Measurements from ENCODE around the gene R3HCC1L. TPM values are rescaled to one million over a fixed set of nuclear protein-coding genes. Genes with fewer than 3 reads are reported as not detected.
"Not testable (repeated sequence)": the region's sequence is repeated elsewhere in the genome, so short reads cannot be mapped to it uniquely, and the experiment has no call there.

Gene R3HCC1L
- total RNA-seq, 1 donor from 2014 or later: 11.4 TPM

DNA sequence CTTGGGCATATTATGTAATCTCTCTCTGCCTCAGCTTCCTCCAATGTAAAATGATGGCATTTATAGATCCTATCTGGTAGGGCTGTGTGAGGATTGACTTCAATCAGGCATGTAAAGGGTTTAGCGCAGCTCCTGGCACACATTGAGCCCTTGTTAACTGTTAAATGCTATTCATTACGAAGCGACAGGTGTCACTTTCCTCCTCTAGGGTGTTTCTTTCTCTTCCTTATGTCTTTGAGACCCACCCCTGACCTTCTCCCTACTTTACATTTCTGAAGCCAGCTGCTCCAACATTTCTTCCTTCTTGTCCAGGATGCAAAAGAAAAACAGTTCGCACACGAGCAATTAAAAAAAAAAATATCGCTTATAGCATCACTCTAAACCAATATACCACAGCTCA lies 5.7 kb upstream of the R3HCC1L start:
- no peak for DNase-seq (ENCODE audit: extremely low read depth, low read depth, low spot score)

DNA sequence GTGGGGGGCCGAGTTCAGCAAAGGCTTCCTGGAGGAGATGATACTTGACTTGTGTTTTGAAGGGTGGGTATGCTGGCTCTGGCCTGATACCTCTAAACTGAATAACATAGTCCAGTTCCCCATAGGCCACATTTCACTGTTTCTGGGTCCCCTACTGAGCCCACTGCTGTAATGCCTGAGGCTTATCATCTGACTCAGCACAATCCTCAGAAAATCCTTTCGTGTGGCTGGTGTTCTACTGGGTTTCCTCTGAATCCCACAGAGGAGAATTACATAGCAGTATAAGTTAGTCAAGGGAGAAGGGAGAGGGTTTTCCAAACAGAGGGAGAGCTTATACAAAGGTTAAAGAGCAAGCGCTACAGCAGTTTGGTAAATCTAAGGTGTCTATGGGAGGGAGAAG lies 2.8 kb upstream of the R3HCC1L start:
- DNase-seq (ENCODE audit: extremely low read depth, low read depth, low spot score): no peak

DNA sequence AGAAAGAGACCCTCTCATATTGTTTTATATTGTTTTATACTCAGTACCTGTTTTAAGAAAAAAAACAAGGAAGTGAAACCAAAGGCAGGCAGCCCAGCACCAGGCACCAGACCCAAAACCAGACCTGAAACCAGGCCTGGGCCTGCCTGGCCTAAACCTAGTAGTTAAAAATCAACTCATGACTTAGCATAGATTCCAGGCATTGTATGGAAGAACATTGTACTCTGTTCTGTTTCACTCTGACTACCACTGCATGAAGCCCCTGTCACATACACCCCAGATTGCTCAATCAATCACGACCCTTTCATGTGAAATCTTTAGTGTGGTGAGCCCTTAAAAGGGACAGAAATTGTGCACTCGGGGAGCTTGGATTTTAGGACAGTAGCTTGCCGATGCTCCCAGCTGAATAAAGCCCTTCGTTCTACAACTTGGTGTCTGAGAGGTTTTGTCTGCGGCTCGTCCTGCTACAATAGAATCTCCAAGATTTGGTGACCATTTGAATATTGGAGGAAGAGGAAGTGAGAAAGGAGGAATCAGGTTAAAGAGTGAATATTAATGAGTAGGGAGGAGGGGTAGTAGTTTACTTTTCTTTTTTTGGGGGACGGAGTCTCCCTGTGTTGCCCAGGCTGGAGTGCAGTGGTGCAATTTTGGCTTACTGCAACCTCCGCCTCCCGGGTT lies 1.2 kb upstream of the R3HCC1L start:
- not testable (repeated sequence) for DNase-seq (ENCODE audit: extremely low read depth, low read depth, low spot score)

DNA sequence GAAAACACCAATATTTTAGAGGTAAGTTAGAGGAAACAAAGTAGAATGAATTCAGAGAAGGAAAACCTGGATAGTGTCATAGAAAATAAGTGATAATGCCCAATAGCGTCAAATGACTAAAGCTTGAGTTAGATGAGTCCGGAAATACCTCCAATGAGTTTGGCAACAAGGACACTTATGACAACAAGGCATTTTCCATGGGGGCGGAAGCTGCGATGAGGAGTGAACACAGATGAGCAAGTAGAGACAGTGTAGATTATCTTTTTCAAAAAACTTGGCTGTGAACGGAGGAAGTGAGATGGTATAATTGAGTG lies 383 bp upstream of the R3HCC1L start:
- no peak for DNase-seq (ENCODE audit: extremely low read depth, low read depth, low spot score)

DNA sequence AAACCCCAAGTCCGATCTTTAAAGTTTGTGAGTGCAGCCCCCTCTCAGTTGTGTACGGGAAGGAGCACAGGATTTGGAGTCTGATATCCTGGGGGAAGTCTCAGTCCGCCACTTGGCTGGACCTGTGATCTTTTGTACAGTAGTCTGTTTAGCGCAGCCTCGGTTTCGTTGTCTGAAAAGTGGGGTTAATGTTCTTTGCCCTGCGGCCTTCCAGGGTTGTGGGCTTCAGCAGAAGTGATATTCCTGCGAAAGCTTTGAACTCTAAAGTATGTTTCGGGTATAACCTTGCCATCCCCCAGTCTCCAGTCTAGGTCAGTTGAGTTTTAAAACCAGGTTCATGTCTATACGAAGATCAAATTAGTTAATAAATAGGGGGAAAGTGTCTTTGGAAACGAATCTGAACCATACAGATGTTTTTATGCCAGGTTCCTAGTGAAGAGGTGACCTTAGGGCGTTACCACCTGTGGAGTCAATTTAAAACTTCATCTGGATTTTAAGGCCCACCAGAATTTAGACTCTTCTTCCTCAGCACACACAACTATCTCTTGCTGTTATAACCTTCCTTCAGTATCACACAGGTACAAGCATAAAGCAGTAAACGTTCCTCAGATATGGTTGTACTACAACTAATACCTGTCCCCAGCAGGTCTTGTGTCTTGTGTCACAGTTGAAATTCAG lies 904 bp downstream of the R3HCC1L start:
- no peak for DNase-seq (ENCODE audit: extremely low read depth, low read depth, low spot score)

DNA sequence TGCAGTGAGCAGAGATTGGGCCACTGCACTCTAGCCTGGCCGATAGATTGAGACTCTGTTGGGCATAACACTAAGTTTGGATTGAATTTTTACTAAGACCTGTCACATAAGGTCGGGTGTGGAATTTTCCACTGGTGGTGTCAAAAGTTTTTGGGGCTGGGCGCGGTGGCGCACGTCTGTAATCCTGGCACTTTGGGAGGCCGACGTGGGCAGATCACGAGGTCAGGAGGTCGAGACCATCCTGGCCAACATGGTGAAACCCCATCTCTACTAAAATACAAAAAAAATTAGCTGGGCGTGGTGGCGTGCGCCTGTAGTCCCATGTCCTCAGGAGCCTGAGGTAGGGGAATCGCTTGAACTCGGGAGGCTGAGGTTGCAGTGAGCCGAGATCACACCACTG lies 2.3 kb downstream of the R3HCC1L start:
- DNase-seq (ENCODE audit: extremely low read depth, low read depth, low spot score): not testable (repeated sequence)

DNA sequence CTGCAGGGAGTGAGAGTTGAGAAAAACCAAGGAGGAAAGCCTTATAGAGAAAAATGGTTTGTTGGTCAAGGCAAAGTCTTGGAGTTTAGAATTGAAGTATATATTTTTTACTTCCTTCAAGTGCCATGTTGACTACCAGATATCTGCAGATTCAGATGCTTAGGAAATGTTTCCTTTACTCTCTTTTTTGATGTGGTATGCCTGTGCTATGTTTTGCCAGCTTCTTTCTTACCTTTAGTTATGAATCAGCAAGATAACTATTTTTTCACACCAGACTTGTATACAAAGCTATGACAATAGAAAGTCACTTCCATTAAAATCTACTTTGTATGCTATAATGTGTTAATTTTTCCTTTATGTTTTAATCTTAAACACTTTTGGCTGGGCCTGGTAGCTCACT lies 3.6 kb downstream of the R3HCC1L start:
- DNase-seq (ENCODE audit: extremely low read depth, low read depth, low spot score): no peak

DNA sequence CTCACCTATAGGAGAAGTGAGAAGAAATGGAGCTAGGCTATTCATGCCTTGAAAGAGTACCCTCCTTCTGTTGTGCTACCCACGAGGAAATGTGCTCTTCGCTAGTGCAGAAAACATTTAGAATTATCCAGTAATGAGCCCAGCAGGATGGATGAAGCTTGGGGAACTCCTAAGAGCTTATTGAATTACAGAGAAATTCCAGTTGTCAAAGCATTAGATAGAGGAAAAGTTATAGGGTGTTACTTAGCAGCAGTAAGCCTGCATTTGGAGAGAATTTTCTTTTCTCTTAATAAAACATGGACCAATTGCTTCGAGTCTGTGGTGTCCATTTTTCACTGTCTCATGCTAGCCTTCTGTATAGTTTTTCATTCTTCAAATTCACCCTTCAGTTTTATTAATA lies 5.0 kb downstream of the R3HCC1L start:
- DNase-seq (ENCODE audit: extremely low read depth, low read depth, low spot score): no peak

DNA sequence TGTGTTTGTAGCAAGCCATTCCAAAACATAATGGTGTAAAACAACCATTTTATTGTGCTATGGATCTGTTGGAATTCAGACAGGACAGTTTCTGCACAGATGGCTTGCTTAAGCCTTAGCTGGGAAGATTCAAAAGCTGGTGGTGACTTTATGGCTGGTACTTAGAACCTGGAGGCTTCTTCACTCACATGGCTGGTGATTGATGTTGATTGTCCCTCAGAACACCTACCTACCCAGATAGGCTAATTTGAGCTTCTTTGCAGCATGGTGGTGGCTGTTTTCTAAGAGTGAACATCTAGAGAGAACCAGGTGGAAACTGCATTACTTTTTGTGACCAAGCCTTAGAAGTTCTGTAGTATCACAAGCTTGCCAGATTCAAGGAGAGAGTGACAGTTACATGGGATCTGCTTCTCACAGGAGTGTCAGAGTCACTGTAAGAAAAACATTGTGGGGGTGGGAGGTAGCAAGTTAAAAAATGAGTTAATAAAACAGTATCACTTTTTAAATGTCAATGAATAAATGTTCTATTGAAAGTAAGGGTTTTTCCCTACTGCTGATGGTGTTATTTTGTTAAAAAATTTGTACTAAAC lies 7.1 kb downstream of the R3HCC1L start:
- DNase-seq (ENCODE audit: extremely low read depth, low read depth, low spot score): no peak

DNA sequence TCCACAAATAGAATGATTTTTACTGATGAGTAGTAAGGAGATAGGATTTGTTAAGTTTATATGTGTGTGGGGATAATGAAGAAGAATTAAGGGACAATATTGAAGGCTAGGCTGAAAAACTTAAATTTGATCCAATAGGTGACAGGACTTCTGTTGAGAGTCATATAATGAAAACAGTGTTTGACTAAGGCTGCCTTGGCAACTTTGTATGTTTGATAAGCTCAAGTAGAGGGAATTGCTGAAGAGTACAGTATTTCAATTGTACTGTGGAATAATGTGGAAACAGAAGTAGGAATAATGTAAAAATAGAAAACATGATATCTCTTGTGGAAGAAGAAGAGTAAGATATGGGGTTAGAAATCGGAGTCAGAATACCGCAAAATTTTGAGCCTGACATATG lies 10.5 kb downstream of the R3HCC1L start:
- no peak for DNase-seq (ENCODE audit: extremely low read depth, low read depth, low spot score)

DNA sequence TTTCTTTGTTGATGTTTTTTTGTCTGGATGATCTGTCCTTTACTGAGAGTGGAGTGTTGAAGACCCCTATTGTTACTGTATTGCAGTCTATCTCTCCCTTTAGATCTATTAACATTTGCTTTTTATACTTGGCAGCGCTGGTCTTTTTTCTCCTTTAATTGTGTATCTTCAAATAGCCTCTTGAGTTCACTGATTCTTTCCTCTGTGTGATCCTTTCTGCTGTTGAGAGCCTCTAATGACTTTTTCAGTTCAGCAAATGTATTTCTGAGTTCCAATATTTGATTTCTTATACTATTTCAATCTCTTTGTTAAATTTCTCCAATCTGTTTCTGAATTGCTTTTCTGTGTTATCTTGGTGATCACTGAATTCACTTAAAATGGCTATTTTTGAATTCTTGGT lies 15.4 kb downstream of the R3HCC1L start:
- DNase-seq (ENCODE audit: extremely low read depth, low read depth, low spot score): no peak

DNA sequence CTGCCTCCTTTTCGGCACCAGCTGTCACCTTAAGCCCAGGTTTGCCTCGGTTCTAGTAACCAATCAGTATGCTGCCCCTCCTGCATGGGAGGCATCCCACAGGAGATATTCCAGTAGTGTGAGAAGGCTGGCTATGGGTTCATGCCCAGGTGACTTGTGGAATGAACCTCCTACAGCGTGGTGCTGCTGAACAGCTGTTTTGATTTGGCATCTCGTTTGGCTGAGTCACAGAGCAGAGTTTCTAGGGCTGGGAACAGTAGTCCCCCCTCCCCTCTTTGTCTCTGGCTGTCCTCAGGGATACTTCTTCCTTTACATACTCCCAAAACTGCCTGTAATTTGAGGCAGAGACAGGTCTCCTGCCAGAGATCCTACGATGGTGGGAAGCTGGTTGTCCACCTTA lies 16.1 kb downstream of the R3HCC1L start:
- no peak for DNase-seq (ENCODE audit: extremely low read depth, low read depth, low spot score)

DNA sequence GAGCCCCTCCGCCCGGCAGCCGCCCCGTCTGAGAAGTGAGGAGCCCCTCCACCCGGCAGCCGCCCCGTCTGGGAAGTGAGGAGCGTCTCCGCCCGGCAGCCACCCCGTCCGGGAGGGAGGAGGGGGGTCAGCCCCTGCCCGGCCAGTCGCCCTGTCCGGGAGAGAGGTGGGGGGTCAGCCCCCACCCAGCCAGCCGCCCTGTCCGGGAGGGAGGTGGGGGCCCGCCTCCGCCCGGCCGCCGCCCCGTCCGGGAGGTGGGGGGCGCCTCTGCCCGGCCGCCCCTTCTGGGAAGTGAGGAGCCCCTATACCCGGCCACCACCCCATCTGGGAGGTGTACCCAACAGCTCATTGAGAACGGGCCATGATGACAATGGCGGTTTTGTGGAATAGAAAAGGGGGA lies 18.3 kb downstream of the R3HCC1L start:
- not testable (repeated sequence) for DNase-seq (ENCODE audit: extremely low read depth, low read depth, low spot score)

DNA sequence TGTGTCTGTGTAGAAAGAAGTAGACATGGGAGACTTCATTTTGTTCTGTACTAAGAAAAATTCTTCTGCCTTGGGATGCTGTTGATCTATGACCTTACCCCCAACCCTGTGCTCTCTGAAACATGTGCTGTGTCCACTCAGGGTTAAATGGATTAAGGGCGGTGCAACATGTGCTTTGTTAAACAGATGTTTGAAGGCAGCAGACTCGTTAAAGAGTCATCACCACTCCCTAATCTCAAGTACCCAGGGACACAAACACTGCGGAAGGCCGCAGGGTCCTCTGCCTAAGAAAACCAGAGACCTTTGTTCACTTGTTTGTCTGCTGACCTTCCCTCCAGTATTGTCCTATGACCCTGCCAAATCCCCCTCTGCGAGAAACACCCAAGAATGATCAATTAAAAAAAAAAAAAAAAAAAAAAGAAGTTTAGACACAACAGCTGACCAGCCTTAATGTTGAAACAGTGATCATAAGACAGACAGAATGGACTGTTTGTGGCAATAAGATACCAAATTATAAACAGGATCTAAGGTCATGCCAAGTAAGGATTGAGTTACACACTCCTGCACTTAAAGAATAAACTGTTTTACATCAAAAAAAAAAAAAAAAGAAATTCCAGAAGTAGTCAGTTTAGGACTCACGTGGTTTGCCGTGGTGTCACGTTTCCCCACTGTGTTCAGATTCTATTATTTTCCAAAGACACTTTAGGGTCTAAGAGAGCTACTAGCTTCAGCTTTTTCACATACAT lies 18.9 kb downstream of the R3HCC1L start:
- DNase-seq (ENCODE audit: extremely low read depth, low read depth, low spot score): not testable (repeated sequence)

DNA sequence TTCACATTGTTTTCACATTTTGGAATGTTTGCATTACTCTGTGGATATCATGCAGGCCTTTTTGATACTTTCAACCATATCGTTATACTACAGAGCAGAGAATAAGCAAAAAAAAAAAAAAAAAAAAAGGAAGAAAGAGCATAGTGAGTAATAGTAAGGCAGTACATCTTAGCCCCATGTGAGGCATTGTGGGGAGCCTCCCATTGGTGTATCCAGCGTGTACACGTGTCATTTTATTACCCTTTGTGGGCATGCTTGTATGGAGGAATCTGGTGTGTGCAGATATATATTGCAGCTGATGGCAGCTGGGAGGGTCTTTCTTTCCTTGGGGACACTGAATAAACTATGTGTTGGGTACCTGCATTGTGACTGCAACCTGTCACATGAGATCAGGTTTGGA lies 19.6 kb downstream of the R3HCC1L start:
- no peak for DNase-seq (ENCODE audit: extremely low read depth, low read depth, low spot score)

DNA sequence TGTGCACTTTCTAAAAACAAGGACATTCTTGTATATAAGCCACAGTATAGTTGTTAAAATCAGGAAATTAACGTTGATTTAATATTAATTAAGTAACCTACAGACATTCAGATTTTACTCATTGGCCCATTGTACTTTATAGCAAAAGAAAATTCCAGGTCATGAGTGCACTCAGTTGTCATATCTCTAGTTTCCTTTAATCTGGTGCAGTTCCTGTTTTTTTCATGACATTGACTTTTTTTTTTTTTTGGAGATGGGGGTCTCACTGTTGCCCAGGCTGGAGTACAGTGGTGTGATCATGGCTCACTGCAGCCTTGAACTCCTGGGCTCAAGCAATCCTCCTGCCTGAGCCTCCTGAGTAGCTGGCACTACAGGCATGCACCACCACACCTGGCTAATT lies 24.1 kb downstream of the R3HCC1L start:
- no peak for DNase-seq (ENCODE audit: extremely low read depth, low read depth, low spot score)

DNA sequence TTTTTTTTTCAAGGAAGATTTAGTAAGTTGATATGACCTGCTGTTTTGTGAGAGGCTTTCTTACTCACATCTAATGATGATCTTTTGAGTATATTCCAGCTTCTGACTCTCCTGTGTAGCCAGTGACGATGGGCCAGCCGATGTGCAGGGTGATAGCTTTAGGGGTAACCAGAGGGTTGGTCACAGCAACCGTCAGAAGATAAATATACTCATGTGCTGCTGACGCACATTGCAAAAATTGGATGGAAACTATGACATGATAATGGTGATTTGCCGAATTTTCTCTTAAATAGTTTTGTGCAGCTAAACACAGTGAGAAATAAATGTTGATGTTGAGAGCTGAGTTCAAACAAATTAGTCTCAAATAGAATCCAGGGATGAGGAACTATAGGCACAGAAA lies 29.5 kb downstream of the R3HCC1L start:
- no peak for DNase-seq (ENCODE audit: extremely low read depth, low read depth, low spot score)

DNA sequence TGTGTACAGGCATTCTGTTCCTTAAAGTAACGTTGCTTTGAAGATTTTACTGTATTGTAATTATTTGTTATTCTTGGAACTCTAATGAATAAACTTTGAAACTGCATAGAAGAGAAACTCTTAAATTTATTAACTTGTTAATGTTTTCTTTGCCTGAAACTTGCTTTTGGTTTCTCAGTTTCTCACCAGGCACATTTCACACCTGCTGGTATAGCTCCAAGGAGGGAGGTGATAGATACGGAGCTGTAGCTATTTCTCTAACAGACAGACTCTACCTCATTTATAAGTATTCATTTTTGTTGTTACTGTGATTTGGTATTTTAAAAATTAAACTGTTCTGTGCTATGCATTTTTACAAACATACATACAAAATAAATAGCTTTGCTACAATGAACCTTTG lies 32.7 kb downstream of the R3HCC1L start:
- no peak for DNase-seq (ENCODE audit: extremely low read depth, low read depth, low spot score)

DNA sequence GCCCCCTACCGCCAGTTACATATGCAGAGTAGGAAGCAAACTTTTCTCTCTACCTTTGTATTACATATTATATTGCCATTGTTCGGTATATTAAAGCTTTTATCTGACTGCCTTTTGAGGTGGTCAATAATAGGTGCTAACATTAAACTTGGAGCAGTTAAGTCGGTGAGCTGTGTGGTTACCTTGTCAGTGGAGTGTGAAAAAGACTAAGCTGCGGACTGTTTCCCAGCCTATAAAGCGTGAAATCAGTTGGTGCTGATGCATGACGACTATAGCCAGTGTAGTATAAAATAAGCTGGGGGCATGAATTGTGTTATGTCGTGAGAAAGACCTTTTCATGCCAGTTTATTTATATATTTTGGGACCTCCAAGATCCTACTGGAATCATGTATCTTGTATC lies 33.7 kb downstream of the R3HCC1L start:
- DNase-seq (ENCODE audit: extremely low read depth, low read depth, low spot score): no peak

DNA sequence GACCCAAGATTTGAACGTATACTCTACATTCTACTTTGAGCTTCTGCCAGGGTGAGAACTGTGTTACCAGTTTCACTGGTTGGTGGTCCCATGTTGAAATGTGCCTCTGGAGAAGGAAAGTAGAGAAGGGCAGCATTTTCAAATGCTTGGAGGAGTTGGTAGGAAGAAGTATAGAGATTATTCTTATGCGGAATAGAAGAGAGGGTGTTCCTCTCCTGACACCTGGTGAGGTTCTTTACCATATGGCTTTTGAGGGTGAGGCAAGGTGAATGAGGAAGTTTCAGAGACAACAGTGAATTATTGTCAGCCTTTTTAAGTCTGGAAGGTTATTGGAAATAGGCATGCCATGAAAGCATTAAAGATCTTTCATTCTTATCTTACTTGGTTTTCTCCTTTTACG lies 34.3 kb downstream of the R3HCC1L start:
- no peak for DNase-seq (ENCODE audit: extremely low read depth, low read depth, low spot score)

DNA sequence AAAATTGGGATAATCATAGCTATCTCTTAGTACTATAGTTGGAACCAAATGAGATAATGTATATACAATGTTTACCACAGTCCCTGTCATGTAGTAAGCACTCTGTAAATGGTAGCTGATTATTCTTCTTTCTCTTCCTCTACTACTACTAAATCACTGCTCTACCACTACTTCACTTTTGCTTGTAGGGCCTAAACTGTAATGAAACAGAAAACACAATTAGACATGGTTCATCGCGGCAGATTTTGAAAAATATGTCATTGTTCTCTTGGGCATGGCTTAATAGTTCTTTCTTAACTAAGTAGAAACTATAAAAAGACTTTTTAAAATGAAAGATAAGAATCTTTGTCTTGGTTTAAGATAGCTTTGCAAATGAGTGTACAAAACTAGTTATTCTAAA lies 34.9 kb downstream of the R3HCC1L start:
- DNase-seq (ENCODE audit: extremely low read depth, low read depth, low spot score): no peak

Measured in glomerular endothelial cell (primary cell).